GM21360 (cell line): ENCODE results near the gene CCHCR1.
"Not testable (repeated sequence)": the region's sequence is repeated elsewhere in the genome, so short reads cannot be mapped to it uniquely, and the experiment has no call there.

Experiments used
- ATAC-seq: cut with Tn5 transposase; IDR thresholded peaks from one replicate; pipeline ENCODE4 v1.9.1; 2021; ENCODE audit warnings: mild to moderate bottlenecking, moderate library complexity; ENCODE audit not compliant: unreplicated experiment

Gene CCHCR1

DNA sequence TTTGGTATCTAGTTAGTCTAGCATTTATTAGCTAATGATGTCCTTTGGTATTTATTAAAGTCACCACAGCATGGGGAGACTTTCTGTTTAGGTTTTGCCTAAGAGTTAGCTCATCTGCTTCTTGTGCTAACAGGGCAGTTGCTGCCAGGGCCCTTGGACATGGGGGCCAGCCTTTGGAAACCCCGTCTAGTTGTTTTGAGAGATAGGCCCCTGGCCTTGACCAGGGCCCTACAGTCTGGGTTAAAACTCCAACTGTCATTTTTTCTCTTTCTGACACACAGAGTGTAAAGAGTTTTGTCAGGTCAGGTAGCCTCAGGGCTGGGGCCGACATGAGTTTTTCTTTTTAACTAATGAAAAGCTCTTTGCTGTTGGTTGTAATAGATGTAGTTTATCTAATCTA is 25.7 kb upstream of the CCHCR1 start:
- not testable (repeated sequence) for ATAC-seq

DNA sequence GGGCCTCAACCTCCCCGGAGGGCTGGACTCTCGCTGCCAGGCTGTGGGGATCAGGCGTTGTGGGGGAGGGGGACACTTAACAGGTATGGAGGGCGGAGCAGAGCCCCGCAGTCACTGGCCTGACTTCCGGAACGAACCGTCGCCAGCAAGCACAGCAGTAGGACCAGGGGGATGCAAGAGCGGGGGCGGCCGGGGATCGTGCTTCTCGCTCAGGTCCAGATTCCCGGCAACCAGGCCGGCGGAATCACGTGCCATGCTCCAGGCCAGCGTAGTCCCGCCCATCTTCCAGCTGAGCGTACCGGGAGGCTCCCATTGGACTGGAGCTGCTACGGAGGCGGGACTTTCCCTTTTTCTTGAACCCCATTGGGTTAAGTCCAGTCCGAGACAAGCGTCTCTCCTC is 22.9 kb upstream of the CCHCR1 start:
- ATAC-seq, result no peak

DNA sequence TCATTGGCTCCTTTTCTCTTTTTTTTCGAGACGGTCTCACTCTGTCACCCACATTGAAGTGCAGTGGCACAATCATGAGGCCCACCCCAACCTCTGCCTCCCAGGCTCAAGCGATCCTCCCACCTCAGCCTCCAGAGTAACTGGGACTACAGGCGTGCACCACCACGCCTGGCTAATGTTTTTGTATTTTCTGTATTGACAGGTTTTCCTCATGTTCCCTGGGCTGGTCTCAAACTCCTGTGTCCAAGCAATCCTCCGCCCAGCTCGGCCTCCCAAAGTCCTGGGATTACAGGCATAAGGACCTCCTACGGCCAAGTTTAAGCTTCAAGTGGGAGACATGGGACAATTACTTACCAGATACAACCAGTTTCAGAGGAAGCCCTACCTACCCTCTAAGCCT is 22.3 kb upstream of the CCHCR1 start:
- no peak for ATAC-seq

DNA sequence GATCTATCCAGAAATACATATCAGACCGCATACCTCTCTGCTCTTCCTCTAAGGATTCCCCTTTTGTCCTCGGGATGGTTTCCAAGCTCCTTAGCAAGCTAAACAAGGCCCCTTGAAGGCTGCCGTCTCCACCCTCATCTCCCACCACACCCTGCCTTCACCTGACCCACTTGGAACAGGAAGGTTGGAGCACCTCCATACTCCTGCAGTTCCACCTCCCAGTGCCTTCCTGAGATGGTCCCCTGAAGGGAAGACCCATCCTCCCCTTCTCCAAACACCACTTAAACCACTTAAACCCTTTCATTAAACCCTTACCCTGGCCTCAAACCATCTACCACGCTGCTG is 21.4 kb upstream of the CCHCR1 start:
- no peak for ATAC-seq

DNA sequence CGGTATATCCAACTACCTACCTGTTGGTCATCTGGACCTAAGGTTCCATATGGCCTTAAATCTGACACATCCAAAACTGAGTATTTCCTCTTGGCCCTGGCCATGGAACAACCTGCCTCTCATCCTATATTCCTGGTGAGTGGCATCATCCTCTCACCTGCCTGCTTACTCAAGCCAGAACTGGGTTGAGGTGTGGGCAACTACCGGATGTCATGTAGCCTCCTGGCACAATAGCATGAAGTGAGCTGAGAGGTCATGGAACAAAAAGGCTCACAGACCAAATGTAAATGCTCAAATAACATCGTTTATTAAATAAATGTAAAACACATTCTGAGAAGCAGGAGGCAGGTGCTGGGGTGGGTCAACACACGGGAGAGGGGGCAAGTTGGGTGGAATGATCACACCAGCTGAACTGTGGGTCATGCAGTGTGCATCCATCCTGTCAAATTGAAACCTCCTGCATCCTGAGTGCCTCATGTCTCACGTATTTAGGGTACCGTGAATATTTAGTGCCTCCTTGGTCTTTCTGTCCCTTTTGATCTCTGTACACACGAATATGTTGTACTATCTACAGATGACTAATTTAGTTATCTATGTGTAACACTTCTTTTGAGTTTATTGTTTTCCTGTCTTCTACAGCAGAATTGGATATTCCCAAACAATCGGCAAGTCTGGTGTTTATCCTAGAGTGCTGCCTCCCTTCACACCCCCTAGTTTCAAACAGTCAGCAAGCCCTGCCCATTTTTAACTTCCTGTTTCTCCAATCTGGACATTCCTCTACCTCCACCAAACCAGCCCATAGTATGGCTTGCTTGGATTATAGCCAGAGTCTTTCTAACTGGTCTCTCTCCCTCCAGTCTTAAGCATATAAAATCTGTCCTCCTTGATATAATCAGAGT is 20.8 kb upstream of the CCHCR1 start:
- no peak for ATAC-seq

DNA sequence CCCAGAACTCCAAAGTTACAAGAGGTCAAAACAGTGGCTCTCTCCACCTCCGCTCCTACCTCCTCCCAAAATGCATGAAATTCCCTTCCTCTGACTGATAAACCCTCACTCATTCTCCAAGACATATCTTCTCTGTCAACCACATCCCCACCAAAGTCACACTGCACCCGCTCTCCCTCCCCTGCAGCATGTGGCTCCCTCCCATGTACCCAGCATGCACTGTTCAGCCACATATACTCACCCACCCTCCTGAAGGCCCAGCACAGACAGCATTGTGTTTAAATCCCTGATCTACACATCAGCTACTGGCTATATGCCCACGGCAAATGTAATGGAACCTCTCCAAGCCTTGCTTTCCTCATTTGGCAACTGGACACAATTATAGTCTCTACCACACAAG is 18.4 kb upstream of the CCHCR1 start:
- ATAC-seq, result no peak

DNA sequence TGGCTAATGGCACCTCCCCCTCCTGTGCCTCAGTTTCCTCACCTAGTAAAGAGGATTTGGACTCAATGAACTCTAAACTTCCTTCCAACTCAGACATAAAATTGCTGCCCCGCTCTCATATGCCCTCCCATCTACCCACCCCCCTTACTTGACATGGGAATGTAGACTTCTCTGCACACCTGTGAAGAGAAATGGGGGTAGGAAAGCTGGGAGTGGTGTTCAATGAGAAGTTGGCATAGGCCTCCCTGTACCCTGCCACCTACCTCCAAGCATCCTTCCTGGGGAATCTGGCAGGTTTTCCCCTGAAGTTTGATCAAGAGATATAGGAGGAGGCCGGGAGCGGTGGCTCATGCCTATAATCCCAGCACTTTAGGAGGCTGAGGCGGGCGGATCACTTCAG is 16.8 kb upstream of the CCHCR1 start:
- no peak for ATAC-seq

DNA sequence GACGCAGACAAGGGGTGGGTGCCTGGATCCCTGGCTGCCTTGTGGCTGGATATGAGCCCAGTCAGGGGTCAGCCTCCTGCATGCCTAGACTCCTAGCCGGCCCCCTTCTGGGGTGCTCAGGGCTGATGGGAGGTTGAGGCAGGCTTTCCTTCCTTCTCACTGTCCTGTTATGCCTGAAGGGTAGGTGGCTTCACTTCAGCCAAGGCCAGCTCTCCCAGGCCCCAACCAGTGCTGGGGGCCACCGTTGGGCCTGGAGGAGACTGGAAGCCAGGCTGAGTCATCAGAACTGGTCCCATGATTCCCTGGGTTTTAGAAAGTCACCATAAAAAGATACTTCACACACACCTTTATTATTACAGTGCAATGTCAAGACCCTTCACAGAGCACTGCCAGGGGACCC is 15.8 kb upstream of the CCHCR1 start:
- no peak for ATAC-seq

DNA sequence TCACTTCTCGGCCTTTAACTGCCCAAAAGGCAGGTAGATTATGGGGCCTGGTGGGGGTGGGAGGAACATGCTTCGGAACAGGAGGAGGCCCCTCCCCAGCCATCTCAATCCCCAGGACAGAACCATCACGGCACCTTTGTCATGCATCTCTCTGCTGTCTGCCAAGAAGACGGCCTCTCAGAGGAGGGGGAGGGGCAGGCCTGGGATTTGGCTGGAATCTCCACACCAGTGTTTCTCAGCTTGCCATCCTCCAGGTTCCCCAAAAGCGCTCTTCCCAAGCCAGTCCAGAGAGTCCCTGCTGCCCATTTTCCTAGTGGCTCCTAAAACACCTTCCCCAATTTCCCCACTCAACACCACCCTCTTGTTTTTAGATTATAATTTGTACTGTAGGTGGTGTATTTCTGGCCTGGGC is 15.4 kb upstream of the CCHCR1 start:
- ATAC-seq, result no peak

DNA sequence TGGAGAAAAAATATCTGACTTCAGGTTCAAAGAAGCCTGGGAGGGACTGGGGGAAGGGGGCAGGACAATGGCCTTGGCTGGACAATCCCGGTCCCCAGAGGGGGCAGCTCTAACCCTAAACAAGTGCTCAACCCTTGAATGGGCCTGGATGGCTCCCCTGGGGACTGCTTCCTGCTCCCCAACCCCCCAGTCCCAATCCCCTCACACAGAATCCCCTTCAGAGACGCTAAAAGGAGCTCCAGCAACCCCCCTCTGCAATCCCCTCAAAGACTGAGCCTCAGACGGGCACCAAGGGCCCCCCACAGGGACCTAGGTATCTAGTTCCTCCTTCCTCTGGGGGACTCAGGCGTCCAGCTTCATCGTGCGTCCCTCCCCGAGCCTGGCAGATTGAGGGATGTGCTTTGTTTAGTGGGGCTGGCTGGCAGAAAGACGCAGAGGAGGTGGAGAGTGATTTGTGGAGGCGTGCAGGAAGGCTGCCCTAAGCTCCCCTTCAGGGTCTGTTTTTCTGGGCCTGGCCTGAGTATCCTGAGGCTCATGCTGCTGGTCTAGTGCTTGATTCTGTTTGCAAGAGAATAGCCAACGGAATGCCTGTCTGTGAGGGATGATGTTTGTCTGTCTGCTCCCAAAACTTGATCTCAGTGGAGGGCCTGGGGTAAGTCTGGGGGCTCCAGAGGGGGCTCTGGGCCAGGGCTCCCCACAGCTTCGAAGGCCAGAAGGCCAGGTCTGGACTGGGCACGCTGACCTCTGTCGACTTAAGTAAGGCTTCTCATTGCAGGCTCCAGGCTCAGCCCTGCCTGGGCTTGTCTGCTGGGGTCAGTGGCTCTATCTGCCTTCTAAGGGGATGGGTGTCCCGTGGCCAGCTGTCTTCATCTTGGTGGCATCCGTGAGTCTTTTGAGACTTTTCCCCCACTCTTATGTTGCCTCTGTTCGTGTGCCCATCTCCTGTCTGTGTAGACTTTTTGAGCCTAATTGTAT is 14.6 kb upstream of the CCHCR1 start:
- ATAC-seq, result no peak

DNA sequence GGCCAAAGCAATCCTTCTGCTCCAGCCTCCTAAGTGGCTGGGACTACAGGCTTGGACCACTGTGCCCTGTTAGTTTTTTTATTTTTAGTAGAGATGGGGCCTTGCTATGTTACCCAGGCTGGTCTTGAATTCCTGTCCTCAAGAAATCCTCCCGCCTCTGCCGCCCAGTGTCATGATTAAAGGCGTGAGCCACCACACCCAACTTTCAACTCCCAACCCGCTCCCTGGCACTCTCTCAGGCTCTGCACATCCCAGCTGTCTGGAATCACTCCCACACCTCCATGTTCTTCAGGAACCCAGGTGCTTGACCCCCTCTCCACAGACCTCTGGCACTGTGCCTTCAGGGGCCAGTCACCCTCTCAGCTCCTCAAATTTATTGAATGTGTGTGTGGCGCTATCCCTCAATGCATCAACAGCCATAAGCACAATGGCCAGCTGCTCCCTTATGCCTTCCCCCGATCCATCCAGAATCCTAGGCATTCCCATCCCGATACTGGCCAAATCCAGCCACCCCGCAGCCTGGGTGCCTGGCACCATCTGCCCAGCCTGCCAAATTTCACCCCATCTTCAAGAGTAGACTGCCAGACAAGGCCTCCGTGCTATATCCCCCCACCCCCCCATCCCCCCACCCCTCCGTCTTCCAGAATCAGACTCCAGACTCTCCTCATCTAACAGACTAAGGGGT is 13.5 kb upstream of the CCHCR1 start:
- ATAC-seq, result no peak

DNA sequence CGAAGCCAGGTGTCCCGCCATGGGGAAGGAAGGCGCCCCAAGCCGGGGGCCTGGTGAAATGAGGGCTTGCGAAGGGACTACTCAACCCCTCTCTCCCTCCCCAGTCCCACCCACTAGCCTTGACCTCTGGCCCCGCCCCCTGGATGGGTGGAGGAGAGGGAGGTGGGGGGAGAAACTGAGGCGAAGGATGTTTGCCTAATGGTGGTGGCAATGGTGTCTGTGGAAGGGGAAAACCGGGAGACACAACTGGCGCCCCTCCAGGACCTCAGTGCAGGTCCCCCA is 12.9 kb upstream of the CCHCR1 start, which contains the start of gene POU5F1:
Gene POU5F1 (minus strand): TSS at position 83 of the 282 bp plus-strand sequence. CDS start 62 bp downstream, at position 21.
- no peak for ATAC-seq

DNA sequence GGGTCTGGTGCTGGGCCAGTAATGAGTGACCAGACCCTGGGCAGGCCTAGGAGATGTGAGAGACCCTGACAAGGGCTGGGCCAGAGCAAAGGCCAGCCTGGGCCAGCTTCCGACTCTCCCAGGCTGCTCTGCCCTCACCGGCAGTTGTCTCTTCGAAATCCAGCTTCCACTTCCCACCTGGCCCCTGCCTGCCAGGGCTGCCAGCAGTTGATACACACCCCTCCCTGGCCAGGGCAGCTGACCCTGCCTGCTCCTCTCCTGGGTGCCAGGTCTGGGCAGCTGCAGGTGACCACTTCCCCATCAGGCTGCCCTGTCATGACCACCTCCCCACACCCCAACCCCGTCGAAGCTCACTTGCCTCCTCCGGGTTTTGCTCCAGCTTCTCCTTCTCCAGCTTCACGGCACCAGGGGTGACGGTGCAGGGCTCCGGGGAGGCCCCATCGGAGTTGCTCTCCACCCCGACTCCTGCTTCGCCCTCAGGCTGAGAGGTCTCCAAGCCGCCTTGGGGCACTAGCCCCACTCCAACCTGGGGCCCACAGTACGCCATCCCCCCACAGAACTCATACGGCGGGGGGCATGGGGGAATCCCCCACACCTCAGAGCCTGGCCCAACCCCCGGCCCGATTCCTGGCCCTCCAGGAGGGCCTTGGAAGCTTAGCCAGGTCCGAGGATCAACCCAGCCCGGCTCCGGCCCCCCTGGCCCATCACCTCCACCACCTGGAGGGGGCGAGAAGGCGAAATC is 12.4 kb upstream of the CCHCR1 start:
- not testable (repeated sequence) for ATAC-seq

DNA sequence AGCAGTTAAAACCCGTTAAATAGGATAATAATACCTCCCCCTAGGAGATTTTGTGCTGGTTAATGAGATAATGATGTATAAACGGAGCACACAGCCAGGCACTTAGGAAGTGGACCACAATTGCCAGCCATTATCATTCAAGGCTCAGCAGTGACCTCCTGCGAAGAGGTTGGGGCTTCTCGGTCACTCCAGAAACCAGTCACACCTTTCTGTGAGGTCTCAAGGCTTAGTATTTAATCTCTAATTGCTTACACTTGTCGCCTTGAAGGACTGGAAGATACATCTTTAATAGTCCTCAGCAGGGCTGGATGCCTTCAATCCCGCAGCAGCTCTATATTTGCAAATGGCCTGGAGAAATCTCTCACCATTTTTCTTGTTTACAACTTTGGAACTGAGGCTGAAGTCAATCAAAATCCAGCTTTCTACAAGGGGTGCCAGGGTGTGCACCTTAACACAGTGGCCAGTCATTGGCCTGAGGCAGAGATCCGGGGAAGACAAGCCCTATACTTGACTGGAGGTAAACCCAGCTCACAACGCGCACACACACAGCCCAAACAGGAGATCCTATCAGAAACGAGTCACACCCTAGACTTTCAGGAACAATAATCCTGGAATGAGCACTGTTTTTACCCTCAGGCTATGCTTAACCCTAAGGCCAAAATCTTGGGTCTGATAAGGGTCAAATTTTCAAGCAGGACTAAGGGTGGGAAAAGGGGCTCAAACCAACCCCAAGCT is 11.7 kb upstream of the CCHCR1 start:
- ATAC-seq, result no peak

DNA sequence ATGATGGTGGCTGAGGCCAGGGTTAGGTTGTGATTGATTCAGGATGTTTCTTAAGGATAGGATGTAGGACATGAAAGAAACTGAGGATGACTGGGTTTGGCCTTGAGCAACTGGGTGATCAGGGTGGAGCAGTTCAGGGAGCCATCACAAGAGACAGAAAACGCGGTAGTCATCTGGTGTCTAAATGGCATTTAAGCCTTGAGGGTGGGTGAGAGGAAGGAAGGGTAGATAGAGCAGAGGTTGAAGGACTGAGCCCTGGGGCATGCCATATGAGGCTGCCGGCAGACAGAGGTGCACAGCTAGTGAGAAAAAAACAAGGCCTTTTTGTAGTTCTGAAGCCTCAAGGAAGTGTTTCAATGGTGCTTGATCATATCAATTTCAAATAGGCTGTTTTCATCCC is 11.0 kb upstream of the CCHCR1 start:
- ATAC-seq, result no peak

DNA sequence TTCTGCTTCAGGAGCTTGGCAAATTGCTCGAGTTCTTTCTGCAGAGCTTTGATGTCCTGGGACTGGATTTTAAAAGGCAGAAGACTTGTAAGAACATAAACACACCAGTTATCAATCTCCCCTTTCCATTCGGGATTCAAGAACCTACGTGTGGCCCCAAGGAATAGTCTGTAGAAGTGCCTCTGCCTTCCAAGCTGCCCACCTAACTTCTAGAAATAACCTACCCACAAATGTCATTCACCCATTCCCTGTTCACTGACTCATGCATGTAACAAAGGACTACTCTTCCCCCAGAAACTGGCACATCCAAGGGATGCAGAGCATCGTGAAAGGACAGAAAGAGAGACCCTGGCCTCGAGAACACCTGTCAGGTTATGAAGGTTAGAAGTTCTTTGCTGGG is 8.4 kb upstream of the CCHCR1 start:
- ATAC-seq, result no peak

DNA sequence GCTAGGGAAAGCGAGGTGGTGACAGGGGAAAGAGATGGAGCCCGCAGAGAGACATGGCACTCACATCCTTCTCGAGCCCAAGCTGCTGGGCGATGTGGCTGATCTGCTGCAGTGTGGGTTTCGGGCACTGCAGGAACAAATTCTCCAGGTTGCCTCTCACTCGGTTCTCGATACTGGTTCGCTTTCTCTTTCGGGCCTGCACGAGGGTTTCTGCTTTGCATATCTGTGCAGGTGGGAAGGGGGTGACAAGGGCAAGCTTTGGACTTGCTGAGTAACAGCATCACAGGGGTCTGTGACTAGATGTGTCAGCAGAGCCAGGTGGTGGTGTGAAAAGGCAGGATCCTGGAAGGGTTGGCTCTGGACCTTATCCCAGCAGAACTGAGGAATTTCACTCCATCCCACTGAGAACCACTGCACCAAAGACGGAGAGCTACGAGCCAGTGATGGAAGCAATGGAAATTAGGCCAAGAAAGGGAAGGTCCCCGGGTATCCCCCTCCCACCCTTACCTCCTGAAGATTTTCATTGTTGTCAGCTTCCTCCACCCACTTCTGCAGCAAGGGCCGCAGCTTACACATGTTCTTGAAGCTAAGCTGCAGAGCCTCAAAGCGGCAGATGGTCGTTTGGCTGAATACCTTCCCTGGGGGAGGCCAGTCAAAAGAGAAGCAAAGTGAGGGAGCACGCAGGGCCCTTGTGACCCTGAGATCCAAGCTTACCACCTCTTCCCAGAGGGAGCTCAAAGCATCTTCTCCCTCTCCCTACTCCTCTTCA is 7.6 kb upstream of the CCHCR1 start:
- peak; percentile 50 for ATAC-seq

DNA sequence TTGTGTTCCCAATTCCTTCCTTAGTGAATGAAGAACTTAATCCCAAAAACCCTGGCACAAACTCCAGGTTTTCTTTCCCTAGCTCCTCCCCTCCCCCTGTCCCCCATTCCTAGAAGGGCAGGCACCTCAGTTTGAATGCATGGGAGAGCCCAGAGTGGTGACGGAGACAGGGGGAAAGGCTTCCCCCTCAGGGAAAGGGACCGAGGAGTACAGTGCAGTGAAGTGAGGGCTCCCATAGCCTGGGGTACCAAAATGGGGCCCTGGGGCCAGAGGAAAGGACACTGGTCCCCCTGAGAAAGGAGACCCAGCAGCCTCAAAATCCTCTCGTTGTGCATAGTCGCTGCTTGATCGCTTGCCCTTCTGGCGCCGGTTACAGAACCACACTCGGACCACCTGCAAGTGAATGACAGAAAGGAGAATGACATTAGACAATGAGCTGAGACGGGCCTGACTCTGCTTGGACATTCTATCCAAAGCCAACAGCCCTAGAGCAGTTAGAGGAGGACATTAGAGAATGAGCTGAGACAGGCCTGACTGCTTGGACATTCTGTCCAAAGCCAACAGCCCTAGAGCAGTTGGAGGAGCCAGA is 7.0 kb upstream of the CCHCR1 start:
- not testable (repeated sequence) for ATAC-seq

DNA sequence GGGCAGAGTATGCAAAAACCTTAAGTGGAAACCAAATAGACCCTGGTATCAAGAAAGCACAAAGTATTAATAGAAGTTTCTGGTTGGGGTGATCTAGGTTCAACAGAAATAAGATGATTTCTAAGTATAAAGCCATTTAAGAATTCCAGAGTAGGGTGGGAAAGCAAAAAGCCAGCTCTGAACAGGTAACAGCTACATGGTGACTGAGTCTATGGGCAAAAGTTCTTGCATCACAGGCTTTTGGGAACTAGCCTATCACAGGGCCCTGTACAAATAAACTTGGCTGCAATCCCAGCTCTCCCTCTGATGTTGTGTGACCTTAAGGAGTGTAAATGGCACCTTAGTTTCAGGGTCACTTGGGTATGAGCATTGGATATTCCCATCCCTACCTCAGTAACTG is 6.3 kb upstream of the CCHCR1 start:
- ATAC-seq, result no peak
